ENCODE results near the gene SORT1.

- TF ChIP-seq CTCF (conservative IDR thresholded peaks at IDR 0.05; ENCODE audit: low read depth, low read length) (no peak), EZH2 (IDR thresholded peaks at IDR 0.05; ENCODE audit: low read length, unreplicated experiment) (no peak), EZH2phosphoT487 (IDR thresholded peaks at IDR 0.05; ENCODE audit: borderline replicate concordance, low read length) (no peak)
These were observed 130.8 kb downstream of the SORT1 start for GRCh38 chr1:109266965-109267364.
